Measurements from ENCODE around the gene BHLHE23.

- no peak for TF ChIP-seq TAF1 (IDR thresholded peaks at IDR 0.05; ENCODE audit: borderline replicate concordance, insufficient read depth, low read length)
- TF ChIP-seq POLR2AphosphoS5 (IDR thresholded peaks at IDR 0.05; ENCODE audit: low read depth, low read length): no peak
- TF ChIP-seq SIN3A (IDR thresholded peaks at IDR 0.05; ENCODE audit: borderline replicate concordance, insufficient read depth, low read length): no peak
- no peak for TF ChIP-seq REST (IDR thresholded peaks at IDR 0.05; ENCODE audit: insufficient read depth in 1 of 2, low read depth in 2 of 2, low read length in 2 of 2)
Measured at GRCh38 chr20:62969939-62970306, 36.8 kb downstream of the BHLHE23 start.
